Measurements from ENCODE around the gene ABCD1.
A peak's percentile ranks its signal among the peaks of the same experiment; 100 is the strongest.

The ABCD1 gene

DNA sequence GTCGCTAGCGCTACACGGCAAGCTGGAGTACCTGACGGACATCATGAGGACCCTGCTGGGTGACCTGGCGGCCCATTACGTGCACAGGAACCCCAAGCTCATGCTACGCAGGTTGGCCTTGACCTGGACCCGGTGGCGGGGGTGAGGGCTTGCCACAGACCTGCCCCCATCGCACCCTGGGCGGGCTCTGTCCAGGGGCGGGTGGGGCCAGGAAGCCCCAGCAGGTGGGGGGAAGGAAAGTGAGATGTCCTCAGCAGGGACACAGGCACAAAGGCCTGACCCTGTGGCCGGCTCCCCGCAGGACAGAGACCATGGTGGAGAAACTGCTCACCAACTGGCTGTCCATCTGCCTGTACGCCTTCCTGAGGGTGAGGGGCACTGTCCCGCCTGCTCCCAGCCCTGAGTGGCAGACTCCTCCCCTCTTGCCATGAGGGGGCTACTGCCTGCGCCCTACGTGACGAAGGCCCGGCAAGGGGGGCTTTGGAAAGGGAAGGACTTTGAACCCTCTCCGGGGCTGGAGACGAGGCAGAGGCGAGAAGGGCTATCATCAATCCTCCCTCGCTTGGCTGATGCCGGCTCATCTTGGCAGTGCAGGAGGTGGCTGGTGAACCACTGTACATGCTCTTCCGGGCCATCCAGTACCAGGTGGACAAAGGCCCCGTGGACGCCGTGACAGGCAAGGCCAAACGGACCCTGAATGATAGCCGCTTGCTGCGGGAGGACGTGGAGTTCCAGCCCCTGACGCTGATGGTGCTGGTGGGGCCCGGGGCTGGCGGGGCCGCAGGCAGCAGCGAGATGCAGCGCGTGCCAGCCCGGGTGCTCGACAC, 50.9 kb downstream of the ABCD1 start:
- no peak for DNase-seq

- no peak for DNase-seq
These were observed 51.5 kb downstream of the ABCD1 start for GRCh38 chrX:153776120-153776599.

DNA sequence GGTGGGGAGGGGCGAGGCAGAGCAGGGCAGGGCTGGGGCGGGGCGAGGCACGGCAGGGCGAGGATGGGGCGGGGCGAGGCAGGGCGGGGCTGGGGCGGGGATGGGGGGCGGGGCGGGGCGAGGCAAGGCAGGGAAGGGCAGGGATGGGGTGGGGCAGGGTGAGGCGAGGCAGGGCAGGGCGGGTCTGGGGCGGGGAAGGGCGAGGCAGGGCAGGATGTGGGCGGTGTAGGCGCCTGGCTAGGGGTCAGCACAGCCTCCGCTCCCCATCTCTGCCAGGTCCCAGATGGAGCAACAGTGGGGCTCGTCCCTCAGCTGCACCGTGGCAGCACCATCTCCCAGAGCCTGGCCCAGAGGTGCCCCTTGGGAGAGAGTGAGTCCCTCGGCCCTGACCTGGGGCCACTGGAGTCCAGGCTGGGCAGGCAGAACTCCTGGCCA, 52.0 kb downstream of the ABCD1 start:
- no peak for DNase-seq

- no peak for DNase-seq
These were observed 52.8 kb downstream of the ABCD1 start for GRCh38 chrX:153777261-153778090.

DNA sequence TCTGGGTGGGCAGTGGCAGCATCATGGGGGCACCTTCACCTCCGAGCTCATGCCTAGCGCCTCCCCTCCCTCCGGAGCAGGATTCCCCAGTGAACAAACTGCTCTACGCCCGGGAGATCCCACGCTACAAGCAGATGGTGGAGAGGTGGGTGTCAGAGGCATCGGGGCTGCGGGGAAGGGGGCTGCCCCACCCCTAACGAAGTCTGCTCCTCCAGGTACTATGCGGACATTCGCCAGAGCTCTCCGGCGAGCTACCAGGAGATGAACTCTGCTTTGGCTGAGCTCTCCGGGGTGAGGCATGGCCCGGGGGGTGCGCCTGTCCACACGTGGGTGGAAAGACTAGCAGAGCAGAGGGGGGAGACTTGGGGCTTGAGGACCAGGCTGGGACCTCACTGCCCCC, 53.5 kb downstream of the ABCD1 start:
- no peak for DNase-seq

GRCh38 chrX:153778684-153779101, 54.0 kb downstream of the ABCD1 start:
- DNase-seq: peak; percentile 33

- DNase-seq: no peak
These were observed 55.4 kb downstream of the ABCD1 start for GRCh38 chrX:153779891-153780677.

GRCh38 chrX:153780678-153781427, 56.2 kb downstream of the ABCD1 start, which contains the start of gene SRPK3:
SRPK3 (plus strand) TSS chrX:153781041; CDS start chrX:153781087, 46 bp downstream.
- DNase-seq: no peak

GRCh38 chrX:153781428-153782047, 56.9 kb downstream of the ABCD1 start:
- DNase-seq: peak; percentile 21

DNA sequence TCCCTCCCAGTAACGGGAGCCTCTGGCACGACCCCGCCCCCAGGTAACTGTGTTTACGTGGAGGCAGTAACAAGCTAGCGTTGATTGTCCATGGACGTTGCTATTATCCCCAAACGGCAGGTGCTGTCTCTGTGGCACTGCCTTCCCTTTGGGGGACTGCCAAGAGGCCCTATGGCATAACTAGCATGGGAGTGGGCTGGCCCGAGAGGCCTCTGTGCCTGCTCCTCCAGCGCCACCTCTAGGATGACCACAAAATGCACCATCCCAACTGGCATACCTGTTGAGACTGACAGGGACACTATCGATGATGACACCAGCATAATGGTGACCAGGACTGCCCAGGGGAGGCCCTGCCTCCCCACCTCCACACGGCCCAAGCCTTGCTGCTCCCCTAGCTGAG, 57.7 kb downstream of the ABCD1 start:
- peak; percentile 88 for DNase-seq

- no peak for DNase-seq
These were observed 58.2 kb downstream of the ABCD1 start for GRCh38 chrX:153782871-153783270.

DNA sequence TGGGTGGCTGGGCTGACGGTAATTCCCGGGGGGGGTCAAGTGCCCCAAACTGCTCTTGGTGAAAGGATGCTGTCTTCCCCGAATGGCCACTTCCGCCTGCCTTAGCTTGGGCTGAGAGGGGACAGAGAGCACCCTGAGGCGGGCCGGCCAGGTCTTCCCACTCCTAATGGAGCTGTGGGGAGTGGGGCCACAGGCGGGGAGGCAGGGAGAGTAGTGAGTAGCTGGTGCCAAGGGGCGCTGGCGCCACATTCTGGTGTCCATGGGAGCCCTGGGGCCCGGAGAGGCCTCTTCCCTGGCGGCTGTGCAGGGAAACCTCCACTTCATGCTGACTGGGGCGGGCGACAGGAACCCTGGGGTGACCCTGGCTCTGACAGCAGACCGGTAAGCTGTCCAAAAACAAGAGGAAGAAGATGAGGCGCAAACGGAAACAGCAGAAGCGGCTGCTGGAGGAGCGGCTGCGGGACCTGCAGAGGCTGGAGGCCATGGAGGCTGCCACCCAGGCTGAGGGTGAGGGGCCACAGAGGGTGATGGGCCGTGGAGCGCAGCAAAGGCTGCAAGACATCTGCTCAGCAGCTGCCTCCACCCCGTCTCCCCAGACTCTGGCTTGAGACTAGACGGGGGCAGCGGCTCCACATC, 58.8 kb downstream of the ABCD1 start:
- DNase-seq: no peak

DNA sequence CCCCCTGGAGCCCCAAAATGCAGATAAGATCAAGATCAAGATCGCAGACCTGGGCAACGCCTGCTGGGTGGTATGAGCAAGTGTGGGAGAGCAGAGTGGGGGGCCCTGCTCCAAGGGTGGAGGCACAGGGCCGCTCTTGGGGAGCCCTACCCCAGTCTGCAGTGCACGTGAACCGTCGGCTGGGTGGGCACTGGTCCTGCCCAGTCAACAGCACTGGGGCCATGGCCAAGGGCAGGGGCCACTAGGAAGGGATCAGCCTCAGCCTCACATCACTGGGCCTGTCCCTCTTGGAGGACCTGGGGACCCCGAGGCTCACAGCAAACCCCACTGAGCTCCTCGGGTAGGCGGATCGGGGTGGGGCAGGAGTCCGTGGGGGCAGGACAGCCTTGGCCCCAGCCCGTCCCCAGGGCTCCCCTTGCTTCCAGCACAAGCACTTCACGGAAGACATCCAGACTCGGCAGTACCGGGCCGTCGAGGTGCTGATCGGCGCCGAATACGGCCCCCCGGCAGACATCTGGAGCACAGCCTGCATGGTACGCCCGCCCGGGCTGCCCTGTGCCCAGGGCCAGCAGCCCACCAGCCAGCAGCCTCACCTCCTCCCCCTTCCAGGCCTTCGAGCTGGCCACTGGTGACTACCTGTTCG, 59.8 kb downstream of the ABCD1 start:
- no peak for DNase-seq

DNA sequence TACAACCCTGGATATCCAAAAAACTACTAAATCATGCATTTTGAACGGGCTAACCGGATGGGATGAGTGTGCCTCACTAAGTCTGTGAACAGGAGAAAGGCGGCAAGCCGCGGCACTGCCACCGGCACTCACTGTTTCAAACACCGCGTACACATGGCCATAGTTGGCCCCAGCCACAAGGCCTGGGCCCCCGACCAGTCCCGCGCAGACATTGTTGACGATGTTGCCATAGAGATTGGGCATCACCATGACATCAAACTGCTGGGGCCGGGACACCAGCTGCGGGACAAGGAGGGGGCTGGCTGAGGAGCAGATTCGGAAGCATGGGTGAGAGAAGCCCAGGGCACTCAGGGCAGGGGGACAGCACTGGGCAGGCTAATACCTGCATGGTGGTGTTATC, 62.0 kb downstream of the ABCD1 start:
- DNase-seq: no peak

DNA sequence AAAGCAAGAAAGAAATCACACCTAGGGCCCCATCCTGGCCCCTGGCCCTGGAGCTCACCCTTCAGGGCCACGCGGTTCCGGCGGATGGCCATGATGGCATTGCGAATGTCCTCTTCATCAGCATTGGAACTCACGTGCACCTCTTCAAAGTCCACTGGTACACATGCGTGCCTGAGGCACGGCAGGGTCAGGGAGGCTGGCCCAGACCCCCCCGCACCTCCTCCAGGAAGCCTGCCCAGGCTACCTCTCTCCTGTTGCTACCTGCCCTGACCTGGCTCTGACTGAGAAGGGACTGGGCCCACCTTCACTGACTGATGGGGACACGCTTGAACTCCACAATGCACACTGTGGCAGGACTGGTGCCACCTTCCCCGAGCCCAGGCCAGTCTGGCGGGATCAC, 65.0 kb downstream of the ABCD1 start:
- no peak for DNase-seq

GRCh38 chrX:153791104-153791852, 66.6 kb downstream of the ABCD1 start:
- DNase-seq: no peak

- DNase-seq: no peak
These were observed 67.7 kb downstream of the ABCD1 start for GRCh38 chrX:153792368-153792767.

DNA sequence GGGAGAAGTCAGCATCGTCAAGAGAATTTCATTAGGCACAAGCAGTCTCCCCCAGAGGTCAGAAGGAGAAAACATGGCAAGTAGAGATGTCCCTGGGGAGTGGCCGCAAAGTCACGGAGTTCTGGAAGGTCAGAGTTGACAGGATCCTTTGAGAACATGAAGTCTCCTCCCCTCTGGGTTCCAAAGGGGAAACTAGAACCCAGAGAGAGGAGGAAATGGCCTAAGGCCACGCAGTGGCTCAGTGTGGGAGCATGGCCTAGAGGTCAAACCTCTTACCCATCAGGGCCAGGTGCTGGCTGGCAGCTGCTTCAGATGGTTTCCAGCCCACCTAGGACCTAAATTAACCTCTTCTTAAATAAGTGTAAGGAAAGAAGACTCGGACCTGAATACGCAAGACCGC, 68.6 kb downstream of the ABCD1 start:
- no peak for DNase-seq

Measured in NCI-H2029 (cell line).